Measurements from ENCODE around the gene ATP8B4.

DNA sequence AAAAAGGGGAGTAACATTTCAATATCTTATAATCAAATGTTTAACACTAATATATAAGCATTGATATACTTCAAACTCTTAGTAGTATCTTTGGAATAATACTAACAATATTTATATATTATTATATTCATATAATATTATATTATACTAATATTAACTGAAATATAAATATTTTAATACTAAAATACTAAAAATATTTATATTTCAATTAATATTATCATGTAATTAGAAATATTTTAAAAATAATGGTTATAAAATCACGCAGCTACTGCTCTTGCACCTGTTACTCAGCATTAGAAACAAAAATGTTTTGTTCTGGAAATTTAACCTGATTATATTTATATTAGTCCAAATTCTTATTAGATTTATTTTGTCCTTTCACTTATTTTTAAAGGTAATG lies 12.6 kb upstream of the ATP8B4 start:
- TF ChIP-seq, protein P1, sequence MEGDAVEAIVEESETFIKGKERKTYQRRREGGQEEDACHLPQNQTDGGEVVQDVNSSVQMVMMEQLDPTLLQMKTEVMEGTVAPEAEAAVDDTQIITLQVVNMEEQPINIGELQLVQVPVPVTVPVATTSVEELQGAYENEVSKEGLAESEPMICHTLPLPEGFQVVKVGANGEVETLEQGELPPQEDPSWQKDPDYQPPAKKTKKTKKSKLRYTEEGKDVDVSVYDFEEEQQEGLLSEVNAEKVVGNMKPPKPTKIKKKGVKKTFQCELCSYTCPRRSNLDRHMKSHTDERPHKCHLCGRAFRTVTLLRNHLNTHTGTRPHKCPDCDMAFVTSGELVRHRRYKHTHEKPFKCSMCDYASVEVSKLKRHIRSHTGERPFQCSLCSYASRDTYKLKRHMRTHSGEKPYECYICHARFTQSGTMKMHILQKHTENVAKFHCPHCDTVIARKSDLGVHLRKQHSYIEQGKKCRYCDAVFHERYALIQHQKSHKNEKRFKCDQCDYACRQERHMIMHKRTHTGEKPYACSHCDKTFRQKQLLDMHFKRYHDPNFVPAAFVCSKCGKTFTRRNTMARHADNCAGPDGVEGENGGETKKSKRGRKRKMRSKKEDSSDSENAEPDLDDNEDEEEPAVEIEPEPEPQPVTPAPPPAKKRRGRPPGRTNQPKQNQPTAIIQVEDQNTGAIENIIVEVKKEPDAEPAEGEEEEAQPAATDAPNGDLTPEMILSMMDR (IDR thresholded peaks at IDR 0.05) = no peak
- TF ChIP-seq POLR2AphosphoS5 (IDR thresholded peaks at IDR 0.05; ENCODE audit: low read depth, low read length) = no peak
- no peak for TF ChIP-seq SIN3A (IDR thresholded peaks at IDR 0.05; ENCODE audit: borderline replicate concordance, insufficient read depth, low read depth, low read length)

Data from Panc1 (cell line).